ENCODE results near the gene ADK. TPM values are rescaled to one million over a fixed set of nuclear protein-coding genes. Genes with fewer than 3 reads are reported as not detected.
"Not testable (repeated sequence)": the region's sequence is repeated elsewhere in the genome, so short reads cannot be mapped to it uniquely, and the experiment has no call there.

The ADK gene
- total RNA-seq, 1 donor from 2014 or later, result 62.0 TPM

- no peak overlapping the region for H3K4me3 Mint-ChIP-seq (ENCODE audit: unreplicated experiment)
- H3K4me3 ChIP-seq (ENCODE audit: insufficient read depth, low read depth, low read length), result no peak overlapping the region
- H3K36me3 Mint-ChIP-seq (ENCODE audit: low read depth, unreplicated experiment), result peaks cover 2% of the 10 kb centered on the region
- no peak overlapping the region for H3K9ac ChIP-seq (ENCODE audit: low read length)
- H3K27ac Mint-ChIP-seq (ENCODE audit: unreplicated experiment), result no peak overlapping the region
- no peaks in the 10 kb centered on the region for H4K20me1 ChIP-seq (ENCODE audit: insufficient read depth, low read length)
- no peaks in the 10 kb centered on the region for H3K27me3 ChIP-seq (ENCODE audit: insufficient read depth, low read length)
- FAIRE-seq (no peak), DNase-seq (ENCODE audit: low read depth) (no peak)
- no peaks in the 10 kb centered on the region for H3K36me3 ChIP-seq (ENCODE audit: insufficient read depth, low read length)
- no peak overlapping the region for H3K4me2 ChIP-seq (ENCODE audit: low read length)
- no peak overlapping the region for H2AFZ ChIP-seq (ENCODE audit: low read depth, low read length)
- no peaks in the 10 kb centered on the region for H3K4me1 ChIP-seq (ENCODE audit: insufficient read depth, low read length)
- no peak overlapping the region for H3K27ac ChIP-seq (ENCODE audit: low read depth, low read length)
- no peak for TF ChIP-seq EZH2 (IDR thresholded peaks at IDR 0.05; ENCODE audit: insufficient read depth, low read length)
- TF ChIP-seq CTCF (IDR thresholded peaks at IDR 0.05; ENCODE audit: insufficient read depth, low read depth, low read length), result no peak
- peaks cover 2% of the 10 kb centered on the region for H3K4me1 Mint-ChIP-seq (ENCODE audit: low read depth, unreplicated experiment)
- H3K9me3 Mint-ChIP-seq (ENCODE audit: unreplicated experiment), result no peaks in the 10 kb centered on the region
- no peaks in the 10 kb centered on the region for H3K79me2 ChIP-seq (ENCODE audit: insufficient read depth, low read length)
- H3K9me3 ChIP-seq (ENCODE audit: insufficient read depth, low read depth, low read length), result no peaks in the 10 kb centered on the region
- no peaks in the 10 kb centered on the region for H3K27me3 Mint-ChIP-seq (ENCODE audit: low read depth, unreplicated experiment)
Measured at GRCh38 chr10:74523199-74523598, 372.2 kb downstream of the ADK start.

GRCh38 chr10:74525885-74526284, 374.9 kb downstream of the ADK start:
- no peaks in the 10 kb centered on the region for H3K79me2 ChIP-seq (ENCODE audit: insufficient read depth, low read length)
- no peaks in the 10 kb centered on the region for H4K20me1 ChIP-seq (ENCODE audit: insufficient read depth, low read length)
- H3K27me3 ChIP-seq (ENCODE audit: insufficient read depth, low read length), result no peaks in the 10 kb centered on the region
- H3K4me1 Mint-ChIP-seq (ENCODE audit: low read depth, unreplicated experiment), result peaks cover 5% of the 10 kb centered on the region
- no peak for TF ChIP-seq CTCF (IDR thresholded peaks at IDR 0.05; ENCODE audit: insufficient read depth, low read depth, low read length)
- no peak for TF ChIP-seq EZH2 (IDR thresholded peaks at IDR 0.05; ENCODE audit: insufficient read depth, low read length)
- no peak overlapping the region for H3K27ac ChIP-seq (ENCODE audit: low read depth, low read length)
- no peaks in the 10 kb centered on the region for H3K9me3 Mint-ChIP-seq (ENCODE audit: unreplicated experiment)
- peaks cover 4% of the 10 kb centered on the region for H3K36me3 Mint-ChIP-seq (ENCODE audit: low read depth, unreplicated experiment)
- H2AFZ ChIP-seq (ENCODE audit: low read depth, low read length), result no peak overlapping the region
- no peak overlapping the region for H3K27ac Mint-ChIP-seq (ENCODE audit: unreplicated experiment)
- H3K27me3 Mint-ChIP-seq (ENCODE audit: low read depth, unreplicated experiment), result no peaks in the 10 kb centered on the region
- DNase-seq (ENCODE audit: low read depth) (no peak), FAIRE-seq (no peak)
- H3K36me3 ChIP-seq (ENCODE audit: insufficient read depth, low read length), result no peaks in the 10 kb centered on the region
- H3K9me3 ChIP-seq (ENCODE audit: insufficient read depth, low read depth, low read length), result no peaks in the 10 kb centered on the region
- no peaks in the 10 kb centered on the region for H3K4me1 ChIP-seq (ENCODE audit: insufficient read depth, low read length)
- no peak overlapping the region for H3K4me3 ChIP-seq (ENCODE audit: insufficient read depth, low read depth, low read length)
- H3K4me3 Mint-ChIP-seq (ENCODE audit: unreplicated experiment), result no peak overlapping the region
- no peak overlapping the region for H3K9ac ChIP-seq (ENCODE audit: low read length)
- no peak overlapping the region for H3K4me2 ChIP-seq (ENCODE audit: low read length)

GRCh38 chr10:74527611-74528010, 376.6 kb downstream of the ADK start:
- not testable (repeated sequence) for H3K27ac ChIP-seq (ENCODE audit: low read depth, low read length); H3K4me3 ChIP-seq (ENCODE audit: insufficient read depth, low read depth, low read length); H4K20me1 ChIP-seq (ENCODE audit: insufficient read depth, low read length); FAIRE-seq; H3K36me3 ChIP-seq (ENCODE audit: insufficient read depth, low read length); H3K36me3 Mint-ChIP-seq (ENCODE audit: low read depth, unreplicated experiment); H3K4me1 ChIP-seq (ENCODE audit: insufficient read depth, low read length); DNase-seq (ENCODE audit: low read depth); H3K4me2 ChIP-seq (ENCODE audit: low read length); H3K4me1 Mint-ChIP-seq (ENCODE audit: low read depth, unreplicated experiment); H3K27me3 ChIP-seq (ENCODE audit: insufficient read depth, low read length); H3K79me2 ChIP-seq (ENCODE audit: insufficient read depth, low read length); H3K4me3 Mint-ChIP-seq (ENCODE audit: unreplicated experiment); H3K9me3 Mint-ChIP-seq (ENCODE audit: unreplicated experiment); H3K27ac Mint-ChIP-seq (ENCODE audit: unreplicated experiment); H3K9ac ChIP-seq (ENCODE audit: low read length); H3K27me3 Mint-ChIP-seq (ENCODE audit: low read depth, unreplicated experiment); H2AFZ ChIP-seq (ENCODE audit: low read depth, low read length); H3K9me3 ChIP-seq (ENCODE audit: insufficient read depth, low read depth, low read length)
